DLD1 (cell line): Measurements from ENCODE around the gene COMT.
"Not testable (repeated sequence)": the region's sequence is repeated elsewhere in the genome, so short reads cannot be mapped to it uniquely, and the experiment has no call there.

Experiments
- in situ Hi-C: cut with HindIII; loops from 2 replicates; pipeline ENCODE4 v1.10.0; 2017; ENCODE audit warnings: low sequenced_read_pairs

The COMT gene

DNA sequence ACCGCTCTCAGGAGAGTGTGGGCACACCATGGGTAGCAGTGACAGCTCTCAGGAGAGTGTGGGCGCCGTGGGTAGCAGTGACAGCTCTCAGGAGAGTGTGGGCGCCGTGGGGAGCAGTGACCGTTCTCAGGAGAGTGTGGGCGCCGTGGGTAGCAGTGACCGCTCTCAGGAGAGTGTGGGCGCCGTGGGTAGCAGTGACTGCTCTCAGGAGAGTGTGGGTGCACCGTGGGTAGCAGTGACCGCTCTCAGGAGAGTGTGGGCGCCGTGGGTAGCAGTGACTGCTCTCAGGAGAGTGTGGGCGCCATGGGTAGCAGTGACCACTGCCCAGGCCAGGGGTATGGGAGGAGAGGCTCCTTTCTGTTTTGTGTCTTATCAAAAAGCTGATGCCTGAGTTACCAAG is 33.7 kb upstream of the COMT start:
- in situ Hi-C loops: not testable (repeated sequence)

- in situ Hi-C loops: no loop called here
Observed at GRCh38 chr22:19909350-19910179, 32.0 kb upstream of the COMT start.

GRCh38 chr22:19910180-19910744 is 31.3 kb upstream of the COMT start:
- in situ Hi-C loops: no loop called here

DNA sequence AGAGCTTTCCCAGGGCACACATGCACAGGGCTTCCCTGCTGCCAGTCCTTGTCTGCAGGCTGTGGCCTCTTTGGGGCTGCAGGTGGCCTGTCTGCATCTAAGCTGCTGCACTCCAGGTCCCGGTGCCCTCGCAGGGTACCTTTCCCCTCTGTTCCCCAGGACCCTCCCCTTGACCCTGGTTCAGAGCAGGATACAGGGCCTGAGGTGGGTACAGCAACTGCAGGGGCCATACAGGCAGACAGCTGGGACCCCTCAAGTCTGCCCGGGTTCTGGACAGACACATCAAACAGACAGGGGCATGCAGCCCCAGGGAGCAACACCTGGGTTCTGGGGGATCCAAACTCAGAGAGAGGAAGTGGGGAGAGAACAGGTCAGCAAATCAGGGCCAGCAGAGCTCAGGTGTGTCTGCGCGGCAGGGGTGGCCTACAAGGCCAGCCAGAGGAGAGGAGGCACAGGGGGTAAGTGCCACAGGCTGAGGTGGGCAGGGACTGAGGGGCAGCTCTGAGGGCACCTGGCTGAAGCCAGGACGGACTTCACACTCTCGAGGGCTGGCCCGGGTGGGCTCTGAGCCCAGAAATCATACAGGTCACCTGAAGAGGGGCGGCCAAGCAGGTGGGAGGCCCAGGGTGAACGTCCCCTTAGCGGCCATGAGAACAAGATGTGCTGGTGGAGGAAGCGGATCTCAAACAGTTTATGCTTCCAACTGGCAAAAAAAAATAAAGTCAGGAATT is 29.9 kb upstream of the COMT start:
- in situ Hi-C loops: no loop called here

- in situ Hi-C loops: no loop called here
Observed at GRCh38 chr22:19912271-19912999, 29.1 kb upstream of the COMT start.

DNA sequence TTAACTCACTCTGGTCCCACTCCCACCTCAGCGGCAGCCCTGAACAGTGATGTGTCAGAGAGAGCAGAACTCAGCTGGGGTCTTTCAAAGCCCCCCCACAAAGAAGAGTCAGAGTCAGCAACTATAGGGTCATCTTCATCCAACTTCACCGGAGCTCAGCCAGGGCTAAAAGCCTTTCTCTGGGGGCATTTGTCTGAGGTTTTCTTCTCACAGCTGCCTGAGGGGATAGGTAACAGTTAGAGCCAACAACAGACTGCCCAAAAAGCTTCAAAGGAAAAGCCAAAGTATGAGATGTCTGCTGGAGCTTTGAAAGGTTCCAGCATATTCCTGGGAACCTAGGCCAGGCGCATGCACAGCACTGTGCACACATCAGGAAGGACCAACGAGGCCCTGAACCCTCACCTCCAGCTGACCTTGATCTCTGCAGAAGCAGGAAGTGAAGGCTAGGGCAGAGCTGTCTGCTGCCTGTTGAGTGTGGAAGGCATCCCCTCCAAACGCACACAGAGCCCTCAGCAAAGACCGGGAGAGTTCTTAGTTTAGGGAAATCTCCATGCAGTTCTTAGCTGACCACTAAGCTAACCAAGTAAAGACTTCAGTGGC is 28.1 kb upstream of the COMT start:
- in situ Hi-C loops: no loop called here

GRCh38 chr22:19914201-19914943 is 27.2 kb upstream of the COMT start:
- in situ Hi-C loops: no loop called here

DNA sequence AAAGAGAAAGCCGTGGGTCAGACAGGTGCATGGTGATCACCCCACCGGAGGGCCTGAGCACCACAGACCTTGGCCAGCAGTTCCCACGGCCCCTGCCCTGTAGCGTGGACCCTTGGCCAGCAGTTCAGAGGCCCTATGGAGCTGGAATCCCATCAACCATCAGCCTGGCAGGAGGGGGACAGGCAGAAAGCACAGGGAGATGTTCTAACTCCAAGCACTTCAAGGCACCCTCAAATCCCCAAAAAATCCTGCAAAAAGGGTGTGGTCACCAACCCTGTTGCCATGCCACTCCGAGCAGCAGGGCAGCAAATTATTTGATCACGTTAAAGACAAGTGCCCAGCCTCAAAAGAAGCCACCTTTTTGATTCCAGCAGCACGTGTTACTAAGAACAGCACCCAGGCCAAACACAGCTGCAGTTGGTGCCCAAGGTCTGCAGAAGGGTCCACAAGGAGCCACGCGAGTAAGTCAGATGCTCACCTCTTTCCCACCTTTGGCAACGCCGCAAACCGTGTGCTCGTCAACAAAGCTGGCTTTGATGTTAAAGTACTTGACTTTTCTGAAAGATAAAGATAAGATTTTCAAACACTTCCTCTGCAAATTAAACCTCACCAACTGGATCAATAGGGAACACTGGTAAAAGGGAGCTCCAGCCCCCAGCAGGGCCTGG is 26.2 kb upstream of the COMT start:
- in situ Hi-C loops: no loop called here

DNA sequence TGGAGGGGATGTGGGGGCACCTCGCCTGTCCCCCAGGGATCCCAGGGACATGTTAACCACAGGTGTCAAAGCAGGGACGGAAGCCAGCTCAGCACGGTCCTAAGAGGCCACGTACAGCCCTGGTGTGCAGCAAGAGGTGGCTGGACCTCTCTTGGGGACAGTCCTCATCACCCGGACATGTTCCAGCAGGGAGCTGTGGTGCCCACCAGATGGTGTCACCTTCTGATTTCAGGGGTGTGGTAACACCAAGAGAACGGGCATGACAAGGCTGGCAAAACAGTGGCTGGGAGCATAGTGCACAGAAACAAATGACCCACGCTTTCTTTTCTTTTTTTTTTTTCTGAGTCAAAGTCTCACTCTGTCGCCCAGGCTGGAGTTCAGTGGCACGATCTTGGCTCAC is 25.6 kb upstream of the COMT start:
- in situ Hi-C loops: no loop called here

DNA sequence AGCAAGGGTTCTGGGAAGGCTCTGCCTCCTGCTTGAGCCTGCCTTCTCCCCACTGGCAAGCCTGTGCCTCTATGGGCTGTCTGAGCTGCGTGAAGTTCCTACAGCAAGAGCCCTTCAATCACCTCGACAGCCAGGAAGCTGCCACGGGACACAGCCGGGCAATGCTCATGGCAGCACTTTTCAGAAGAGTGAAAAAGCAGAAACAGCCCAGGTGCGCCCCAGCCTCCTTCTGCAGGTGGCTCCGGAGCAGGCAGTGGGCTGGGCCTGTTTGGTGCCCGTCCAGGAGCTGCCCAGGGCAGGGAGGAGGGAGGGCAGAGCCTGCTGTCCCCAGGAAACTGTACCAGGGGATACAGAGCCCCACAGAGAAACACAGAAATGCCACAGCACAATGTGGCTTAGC is 24.6 kb upstream of the COMT start:
- in situ Hi-C loops: no loop called here

- in situ Hi-C loops: no loop called here
Observed at GRCh38 chr22:19917389-19918138, 24.0 kb upstream of the COMT start.

- in situ Hi-C loops: no loop called here
Observed at GRCh38 chr22:19918332-19919106, 23.1 kb upstream of the COMT start.

DNA sequence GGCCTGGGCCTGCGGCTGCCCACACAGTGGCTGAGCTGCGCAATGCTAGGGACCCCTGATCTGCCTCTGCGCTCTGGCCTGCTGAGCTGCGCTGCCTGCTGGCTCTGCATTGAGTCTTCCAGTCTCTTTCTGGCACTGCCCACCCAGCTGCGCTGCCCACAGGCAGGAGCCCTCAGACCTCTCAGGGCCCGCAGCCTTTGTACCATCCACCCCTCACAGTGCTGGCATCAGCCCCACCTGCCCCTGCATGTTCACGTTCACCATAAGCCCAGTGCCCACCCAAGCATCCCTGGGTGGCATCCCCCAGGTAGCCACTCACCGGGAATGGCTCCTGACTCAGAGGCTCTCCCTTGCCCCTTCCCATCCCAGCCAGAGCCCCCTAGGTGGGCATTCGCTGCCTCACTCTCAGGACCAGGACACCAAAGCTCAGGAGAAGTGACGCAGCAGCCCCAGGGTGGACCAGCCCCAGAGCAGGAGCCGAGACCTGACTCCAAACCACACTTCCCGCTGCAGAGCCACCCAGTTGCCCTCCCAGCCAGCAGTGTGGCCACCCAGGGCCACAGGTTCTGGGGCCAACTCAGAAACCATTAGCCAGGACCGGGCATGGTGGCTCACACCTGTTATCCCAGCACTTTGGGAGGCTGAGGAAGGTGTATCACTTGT is 21.7 kb upstream of the COMT start:
- in situ Hi-C loops: no loop called here

- in situ Hi-C loops: no loop called here
Observed at GRCh38 chr22:19921544-19922081, 20.0 kb upstream of the COMT start.

- in situ Hi-C loops: no loop called here
Observed at GRCh38 chr22:19923914-19924513, 17.6 kb upstream of the COMT start.

GRCh38 chr22:19926028-19926427 is 15.5 kb upstream of the COMT start:
- in situ Hi-C loops: not testable (repeated sequence)

DNA sequence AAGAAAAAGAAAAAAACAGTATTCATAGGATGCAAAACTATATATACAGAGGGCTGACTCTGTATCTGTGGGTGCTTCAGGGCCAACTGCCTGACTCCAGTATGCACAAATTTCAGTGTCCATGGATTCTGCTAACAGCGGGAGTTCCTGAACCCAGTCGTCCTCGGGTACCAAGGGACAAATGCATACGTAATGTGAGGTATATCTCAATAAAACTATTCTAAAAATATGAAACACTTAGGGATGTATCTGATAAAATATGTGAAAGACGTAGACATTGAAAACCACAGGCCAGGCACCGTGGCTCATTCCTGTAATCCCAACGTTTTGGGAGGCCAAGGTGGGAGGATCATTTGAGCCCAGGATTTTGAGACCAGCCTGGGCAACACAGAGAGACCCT is 13.9 kb upstream of the COMT start:
- in situ Hi-C loops: no loop called here
